IMR-90 (cell line): ENCODE results near the gene MARK2. TPM values are rescaled to one million over a fixed set of nuclear protein-coding genes. Genes with fewer than 3 reads are reported as not detected.
A peak's percentile ranks its signal among the peaks of the same experiment; 100 is the strongest.

ENCODE experiments used
- ATAC-seq: fragments of 200-7000 bp; cut with Tn5 transposase; 2 replicates; pipeline ENCODE4 v1.9.1; 2020; ENCODE audit warnings: low read depth, mild to moderate bottlenecking, moderate library complexity
- BruUV-seq: library from RNA; stranded (reverse); fragments of 400-500 nt; replicated peaks from 2 replicates; lab custom pipeline; 2021; lab: Mats Ljungman, UMichigan
- CTCF ChIA-PET: fragments of 300-600 bp; formaldehyde crosslinking; extraction: SDS; loops from one replicate; lab custom pipeline; 2021; ENCODE audit warnings: antibody characterized with exemption; lab: Yijun Ruan, JAX
- POLR2A ChIA-PET: fragments of 300-600 bp; sonication (Branson Sonifier 250); formaldehyde crosslinking; loops from one replicate; lab custom pipeline; 2022; ENCODE audit warnings: antibody characterized with exemption; ENCODE audit not compliant: unreplicated experiment; lab: Charles Lee
- DNase-seq: peaks from one replicate; pipeline ENCODE4 v3.0.0; 2013
- H2AFZ ChIP-seq: replicated peaks from 2 replicates; pipeline ENCODE3; 2013; ENCODE audit warnings: low read length, mild to moderate bottlenecking; ENCODE audit not compliant: poor library complexity
- H2AK5ac ChIP-seq: 2 replicates; pipeline ENCODE4 v1.6.1; 2013; ENCODE audit warnings: low read depth, low read length, inconsistent platforms
- H2AK9ac ChIP-seq: replicated peaks from 2 replicates; pipeline ENCODE3; 2013; ENCODE audit warnings: mild to moderate bottlenecking, low read depth, low read length, moderate library complexity; ENCODE audit not compliant: poor library complexity
- H2BK120ac ChIP-seq: 2 replicates; pipeline ENCODE4 v1.6.1; 2013; ENCODE audit warnings: low read depth, low read length, inconsistent platforms
- H2BK15ac ChIP-seq: 3 replicates; pipeline ENCODE4 v1.6.1; 2013; ENCODE audit warnings: low read depth, low read length, inconsistent platforms
- H2BK20ac ChIP-seq: 2 replicates; pipeline ENCODE4 v1.6.1; 2013; ENCODE audit warnings: low read depth, mild to moderate bottlenecking, inconsistent platforms, low read length, moderate library complexity
- H2BK5ac ChIP-seq: 2 replicates; pipeline ENCODE4 v1.6.1; 2013; ENCODE audit warnings: mild to moderate bottlenecking, low read depth, low read length, inconsistent platforms; ENCODE audit not compliant: poor library complexity, severe bottlenecking
- H3K14ac ChIP-seq: replicated peaks from 2 replicates; pipeline ENCODE4 v1.6.1; 2013; ENCODE audit warnings: low read depth, low read length, inconsistent platforms
- H3K18ac ChIP-seq: 2 replicates; pipeline ENCODE4 v1.6.1; 2013; ENCODE audit warnings: low read depth, low read length, control low read depth
- H3K23ac ChIP-seq: 2 replicates; pipeline ENCODE4 v1.6.1; 2013; ENCODE audit warnings: low read depth, low read length, inconsistent platforms
- H3K27ac ChIP-seq: 2 replicates; pipeline ENCODE4 v1.5.1; 2013; ENCODE audit warnings: mild to moderate bottlenecking, control low read depth, low read length; ENCODE audit not compliant: insufficient read depth
- H3K27me3 ChIP-seq: 2 replicates; pipeline ENCODE4 v1.6.1; 2013; ENCODE audit warnings: low read length; ENCODE audit not compliant: control insufficient read depth, insufficient read depth
- H3K36me3 ChIP-seq: 2 replicates; pipeline ENCODE4 v1.6.1; 2013; ENCODE audit warnings: low read length, mixed read lengths; ENCODE audit not compliant: control insufficient read depth, insufficient read depth
- H3K4ac ChIP-seq: 2 replicates; pipeline ENCODE4 v1.6.1; 2013; ENCODE audit warnings: low read depth, low read length, inconsistent platforms
- H3K4me1 ChIP-seq: 2 replicates; pipeline ENCODE4 v1.6.1; 2013; ENCODE audit warnings: low read length, mixed read lengths; ENCODE audit not compliant: control insufficient read depth, insufficient read depth
- H3K4me2 ChIP-seq: 2 replicates; pipeline ENCODE4 v1.6.1; 2013; ENCODE audit warnings: low read depth, mild to moderate bottlenecking, control low read depth, low read length, moderate library complexity
- H3K4me3 ChIP-seq: 2 replicates; pipeline ENCODE4 v1.5.1; 2013; ENCODE audit warnings: low read depth, mild to moderate bottlenecking, control low read depth, low read length, moderate library complexity; ENCODE audit not compliant: insufficient read depth
- H3K56ac ChIP-seq: 2 replicates; pipeline ENCODE4 v1.6.1; 2013; ENCODE audit warnings: low read length, inconsistent platforms; ENCODE audit not compliant: insufficient read depth; ENCODE audit errors: extremely low read depth
- H3K79me1 ChIP-seq, 2 experiments: 2 replicates each; pipeline ENCODE4 v1.6.1; 2013; ENCODE audit warnings: low read length in 2 of 2, inconsistent platforms in 1 of 2, low read depth in 1 of 2
- H3K9ac ChIP-seq: 2 replicates; pipeline ENCODE4 v1.6.1; 2013; ENCODE audit warnings: low read depth, low read length, control low read depth
- H3K9me1 ChIP-seq: 2 replicates; pipeline ENCODE4 v1.6.1; 2013; ENCODE audit warnings: low read length, inconsistent platforms; ENCODE audit not compliant: insufficient read depth
- H3K9me3 ChIP-seq: 2 replicates; pipeline ENCODE4 v1.6.1; 2013; ENCODE audit warnings: low read length; ENCODE audit not compliant: control insufficient read depth, insufficient read depth
- H4K20me1 ChIP-seq: 2 replicates; pipeline ENCODE4 v1.6.1; 2013; ENCODE audit warnings: low read length, inconsistent platforms; ENCODE audit not compliant: insufficient read depth
- H4K5ac ChIP-seq: 2 replicates; pipeline ENCODE4 v1.6.1; 2013; ENCODE audit warnings: mild to moderate bottlenecking, low read depth, low read length, control low read depth
- H4K8ac ChIP-seq, 2 experiments: 2 replicates each; pipeline ENCODE4 v1.6.1; 2013; ENCODE audit warnings: low read depth in 2 of 2, low read length in 2 of 2, control low read depth in 1 of 2, inconsistent platforms in 1 of 2
- H4K91ac ChIP-seq: 2 replicates; pipeline ENCODE4 v1.6.1; 2013; ENCODE audit warnings: low read depth, low read length, inconsistent platforms; ENCODE audit not compliant: insufficient read depth
- CEBPB ChIP-seq: IDR thresholded peaks from 2 replicates; pipeline ENCODE4 v1.6.1; 2012; ENCODE audit warnings: low read depth, low read length, improper control_type of control experiment
- CHD1 ChIP-seq: IDR thresholded peaks from 2 replicates; pipeline ENCODE4 v1.6.1; 2012; ENCODE audit warnings: low read depth, low read length, improper control_type of control experiment
- CTCF ChIP-seq: conservative IDR thresholded peaks from 2 replicates; pipeline ENCODE4 v1.5.1; 2012; ENCODE audit warnings: mild to moderate bottlenecking, low read depth, low read length, improper control_type of control experiment
- ELK1 ChIP-seq: fragments of 150-350 bp; IDR thresholded peaks from 2 replicates; pipeline ENCODE4 v1.6.1; 2016; ENCODE audit warnings: low read depth, mild to moderate bottlenecking, low read length, moderate library complexity, borderline replicate concordance
- FOS ChIP-seq: fragments of 150-350 bp; IDR thresholded peaks from 2 replicates; pipeline ENCODE4 v1.6.1; 2016; ENCODE audit warnings: low read depth, low read length
- MAFK ChIP-seq: IDR thresholded peaks from 2 replicates; pipeline ENCODE4 v1.6.1; 2012; ENCODE audit warnings: low read depth, low read length, improper control_type of control experiment
- MAZ ChIP-seq: IDR thresholded peaks from 2 replicates; pipeline ENCODE4 v1.6.1; 2012; ENCODE audit warnings: low read depth, mild to moderate bottlenecking, low read length, improper control_type of control experiment, moderate library complexity, borderline replicate concordance
- MXI1 ChIP-seq: IDR thresholded peaks from 2 replicates; pipeline ENCODE4 v1.6.1; 2012; ENCODE audit warnings: low read depth, mild to moderate bottlenecking, low read length, moderate library complexity, borderline replicate concordance
- NFE2L2 ChIP-seq: fragments of 150-350 bp; IDR thresholded peaks from 2 replicates; pipeline ENCODE4 v1.6.1; 2016; ENCODE audit warnings: low read depth, mild to moderate bottlenecking, low read length
- POLR2A ChIP-seq: IDR thresholded peaks from 2 replicates; pipeline ENCODE4 v1.6.1; 2012; ENCODE audit warnings: mild to moderate bottlenecking, low read depth, low read length
- RAD21 ChIP-seq: IDR thresholded peaks from 2 replicates; pipeline ENCODE4 v1.6.1; 2012; ENCODE audit warnings: low read length, improper control_type of control experiment
- RCOR1 ChIP-seq: IDR thresholded peaks from 2 replicates; pipeline ENCODE4 v1.6.1; 2012; ENCODE audit warnings: mild to moderate bottlenecking, low read length, improper control_type of control experiment; ENCODE audit not compliant: insufficient replicate concordance
- RFX5 ChIP-seq: IDR thresholded peaks from 2 replicates; pipeline ENCODE4 v1.8.0; 2012; ENCODE audit warnings: low read depth, mild to moderate bottlenecking, low read length, moderate library complexity
- SMC3 ChIP-seq: fragments of 150-350 bp; IDR thresholded peaks from 2 replicates; pipeline ENCODE4 v1.6.1; 2016; ENCODE audit warnings: low read depth, mild to moderate bottlenecking, antibody characterized with exemption, low read length, moderate library complexity
- WGBS, 2 experiments: methylation state at CpG; one replicate each; pipeline versions ENCODE4 v1.1.5 to v1.1.7; 2013; ENCODE audit warnings: missing lambda C conversion rate in 2 of 2; ENCODE audit not compliant: insufficient read length in 1 of 2; ENCODE audit errors: extremely low coverage in 2 of 2; 5-methylcytosine and 5-hydroxymethylcytosine counted together
- dilution Hi-C: fragments of 300-500 bp; cut with HindIII; formaldehyde crosslinking; loops from one replicate; pipeline ENCODE4 v1.14.3; 2018; ENCODE audit warnings: low sequenced_read_pairs; ENCODE audit not compliant: unreplicated experiment
- in situ Hi-C: fragments of 300-500 bp; cut with MboI; formaldehyde crosslinking; loops from 3 replicates; pipeline ENCODE4 v1.14.3; 2019; ENCODE audit warnings: low sequenced_read_pairs, inconsistent platforms, mixed read lengths
- intact Hi-C: fragments of 100-400 bp; cut with micrococcal nuclease; formaldehyde crosslinking; loops from 2 replicates; pipeline ENCODE4 v1.10.0; 2022
- polyA plus RNA-seq, 3 experiments: library from polyadenylated mRNA; depleted of rRNA; stranded (reverse); fragments of >200 nt; gene quantifications; 2 replicates each; pipeline ENCODE4 v1.2.3, GENCODE V29; 2012; ENCODE audit warnings: low replicate concordance in 1 of 3
- total RNA-seq: library from RNA; depleted of rRNA; stranded (reverse); fragments of >200 nt; gene quantifications from 2 replicates; pipeline ENCODE4 v1.2.3, GENCODE V29; 2012

The MARK2 gene
- total and polyA plus RNA-seq, 2 of the 4 experiments (the other 2 are of a cell fraction): 6.6 to 17.3 TPM

GRCh38 chr11:63938479-63939396, 99.8 kb downstream of the MARK2 start, which contains the start of gene NAA40:
NAA40 (plus strand) TSS chr11:63939002; CDS start chr11:63939097, 95 bp downstream.
- DNase-seq (peak; percentile 94), ATAC-seq (peak; percentile 98)
- Histone ChIP-seq H4K20me1 (peaks cover 3% of the 10 kb centered on the region; the same call in 1 of the 2 replicates), H3K36me3 (no peaks in the 10 kb centered on the region), H2AK9ac (peak within 1 kb of the TSS; percentile 96), H2BK120ac (peak within 1 kb of the TSS; percentile 13; the same call in 1 of the 2 replicates), H3K4me3 (peak within 1 kb of the TSS; percentile 90), H3K9me1 (no peaks in the 10 kb centered on the region), H3K9ac (peak within 1 kb of the TSS; percentile 91), H3K14ac (peak within 1 kb of the TSS; percentile 95), H3K27ac (peak within 1 kb of the TSS; percentile 81), H2BK15ac (no peak within 1 kb of the TSS; the same call in 2 of the 3 replicates), H2AK5ac (peak within 1 kb of the TSS; percentile 79; the same call in 1 of the 2 replicates), H3K23ac (peak within 1 kb of the TSS; percentile 81), H2BK20ac (peak within 1 kb of the TSS; percentile 37; the same call in 1 of the 2 replicates), H3K4ac (peak within 1 kb of the TSS; percentile 83), H3K9me3 (no peaks in the 10 kb centered on the region), H4K91ac (peak within 1 kb of the TSS; percentile 83; the same call in 1 of the 2 replicates), H3K79me1 (peaks cover 20 to 41% of the 10 kb centered on the region in 2 experiments), H3K18ac (peak within 1 kb of the TSS; percentile 36; the same call in 1 of the 2 replicates), H3K27me3 (no peaks in the 10 kb centered on the region), H3K4me1 (no peaks in the 10 kb centered on the region), H2AFZ (peak within 1 kb of the TSS; percentile 98), H3K4me2 (peak within 1 kb of the TSS; percentile 99), H4K5ac (peak within 1 kb of the TSS; percentile 53), H4K8ac (peak within 1 kb of the TSS; percentile 90 to 96), H2BK5ac (peak within 1 kb of the TSS; percentile 59), H3K56ac (peak within 1 kb of the TSS; percentile 53)
- dilution Hi-C loops: no loop called here
- no TSS peak for BruUV-seq
- WGBS, 2 experiments: 0% methylated on average over 25 of the region's 92 CpGs; no CpG with 5 or more reads in 1 of the 2 experiments
- in situ Hi-C loops: loop anchor here (25.0 kb wide), 1 partner anchor 451 kb away; the partner anchor contains the start of gene PLAAT5
- ChIA-PET POLR2A (no interaction called here), CTCF (no interaction called here)
- intact Hi-C loops: loop anchor here (2.0 kb wide), 1 partner anchor 22 kb away; the partner anchor contains the start of gene RCOR2
- TF ChIP-seq NFE2L2: no peak
- TF ChIP-seq POLR2A: no peak
- TF ChIP-seq RCOR1: no peak
- 0 out of 2 replicates have a peak, but pooled peaks have one; percentile 5 for TF ChIP-seq CTCF
- TF ChIP-seq MAZ: peak; percentile 95
- no peak for TF ChIP-seq ELK1
- TF ChIP-seq RFX5: no peak
- peak; percentile 85 for TF ChIP-seq MXI1
- TF ChIP-seq MAFK: no peak
- no peak for TF ChIP-seq SMC3
- TF ChIP-seq FOS: no peak
- TF ChIP-seq RAD21: no peak
- no peak for TF ChIP-seq CEBPB
- no peak for TF ChIP-seq CHD1
